Hematopoietic multipotent progenitor cell treated with erythropoietin and hydrocortisone succinate and interleukin-3 and kit ligand, for 15 days (in vitro differentiated cells): ENCODE data around the gene CENPK.
A peak's percentile ranks its signal among the peaks of the same experiment; 100 is the strongest.
"Not testable (repeated sequence)": the region's sequence is repeated elsewhere in the genome, so short reads cannot be mapped to it uniquely, and the experiment has no call there.

Experiments
- DNase-seq: peaks from one replicate; pipeline ENCODE4 v3.0.0-alpha.2; 2015; ENCODE audit warnings: low spot score

The CENPK gene

DNA sequence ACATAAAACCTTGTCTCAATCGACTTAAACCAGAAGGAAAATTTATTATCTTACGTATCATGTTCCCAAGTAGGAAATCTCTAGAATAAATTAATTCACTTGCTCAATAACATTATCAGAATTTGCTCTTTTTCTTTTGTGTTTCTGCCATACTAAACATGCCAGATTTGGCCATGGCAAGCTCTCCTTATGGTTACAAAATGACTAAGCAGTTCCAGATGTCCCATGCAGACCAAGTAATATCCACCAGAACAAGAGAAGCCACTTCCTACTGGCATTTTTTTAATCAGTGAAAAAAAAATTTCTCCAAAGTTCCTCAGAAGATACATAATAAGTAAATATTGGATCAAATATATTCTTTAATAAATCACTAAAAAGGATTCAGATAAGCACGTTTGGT, 56.0 kb downstream of the CENPK start:
- no peak for DNase-seq

GRCh38 chr5:65489119-65489518, 73.8 kb downstream of the CENPK start:
- no peak for DNase-seq

DNA sequence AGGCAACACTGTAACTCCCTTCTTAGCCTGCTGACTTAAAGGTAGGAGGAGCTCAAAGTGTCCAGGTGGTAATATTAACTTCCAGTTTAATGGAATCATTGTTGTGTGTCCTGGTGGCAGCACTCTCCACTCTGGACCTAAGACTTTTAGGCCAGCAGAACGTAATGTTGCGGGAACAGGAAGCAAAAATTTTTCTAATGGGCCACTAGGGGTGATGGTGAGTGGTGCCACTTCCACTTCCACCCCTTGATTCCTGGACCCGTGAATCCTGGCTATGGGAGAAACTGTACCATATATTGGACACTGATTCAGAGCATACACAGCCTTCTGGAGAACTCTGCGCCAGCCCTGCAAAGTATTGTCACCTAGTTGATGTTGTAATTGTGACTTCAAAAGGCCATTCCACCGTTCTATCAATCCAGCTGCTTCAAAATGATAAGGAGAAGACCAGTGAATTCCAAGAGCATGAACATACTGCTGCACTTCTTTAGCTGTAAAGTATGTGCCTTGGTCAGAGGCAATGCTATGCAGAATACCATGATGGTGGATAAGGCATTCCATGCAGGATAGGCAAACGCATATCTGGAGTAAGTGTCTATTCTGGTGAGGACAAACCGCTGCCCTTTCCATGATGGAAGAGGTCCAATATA, 74.8 kb downstream of the CENPK start:
- not testable (repeated sequence) for DNase-seq

- not testable (repeated sequence) for DNase-seq
Measured at GRCh38 chr5:65486803-65487202, 76.2 kb downstream of the CENPK start.

DNA sequence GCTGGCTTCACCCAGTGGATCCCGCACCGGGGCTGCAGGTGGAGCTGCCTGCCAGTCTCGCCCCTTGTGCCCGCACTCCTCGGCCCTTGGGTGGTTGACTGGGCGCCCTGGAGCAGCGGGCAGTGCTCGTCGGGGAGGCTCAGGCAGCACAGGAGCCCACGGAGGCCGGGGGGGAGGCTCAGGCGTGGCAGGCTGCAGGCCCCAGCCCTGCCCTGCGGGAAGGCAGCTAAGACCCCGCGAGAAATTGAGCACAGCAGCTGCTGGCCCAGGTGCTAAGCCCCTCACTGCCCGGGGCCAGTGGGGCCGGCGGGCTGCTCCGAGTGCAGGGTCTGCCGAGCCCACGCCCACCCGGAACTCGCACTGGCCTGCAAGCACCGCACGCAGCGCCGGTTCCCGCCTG, 77.6 kb downstream of the CENPK start:
- DNase-seq, result no peak

DNA sequence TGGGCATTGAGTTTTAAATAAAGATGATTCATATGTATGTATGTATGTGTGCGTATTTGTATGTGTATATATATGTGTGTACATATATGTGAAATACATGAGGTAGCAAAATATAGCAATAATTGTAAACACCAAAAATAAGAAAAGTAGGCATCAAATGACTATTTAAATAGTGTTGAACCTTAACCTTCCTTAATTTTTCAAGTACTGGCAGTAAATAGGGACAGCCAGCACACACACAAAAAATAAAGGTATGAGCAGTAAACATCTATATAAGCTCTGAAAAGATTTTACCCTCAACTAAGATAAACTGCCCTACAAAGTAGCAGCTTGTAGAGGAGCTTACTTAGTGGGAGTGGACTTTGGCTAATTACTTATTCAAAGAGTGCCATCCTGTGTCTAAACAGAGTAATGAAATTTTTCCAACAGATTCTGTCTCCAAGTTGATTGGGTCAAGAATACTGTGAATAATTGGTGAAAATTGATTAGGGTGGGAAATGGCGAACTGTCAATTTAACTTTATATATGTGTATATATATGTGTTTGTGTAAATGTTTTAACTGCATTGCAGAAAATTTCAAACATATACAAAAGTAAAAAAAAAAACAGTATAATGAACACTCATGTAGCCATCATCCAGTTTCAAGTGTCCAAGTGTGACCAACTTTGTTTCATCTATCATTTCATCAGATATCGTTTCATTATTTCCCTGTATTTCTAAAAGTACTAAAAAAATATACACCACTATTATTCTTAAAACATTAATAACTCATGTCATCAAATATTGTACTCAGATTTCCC, 79.2 kb downstream of the CENPK start:
- peak; percentile 78 for DNase-seq

- DNase-seq, result peak; percentile 53
Measured at GRCh38 chr5:65482736-65483545, 80.0 kb downstream of the CENPK start.

GRCh38 chr5:65482296-65482735, 80.7 kb downstream of the CENPK start:
- peak; percentile 33 for DNase-seq

DNA sequence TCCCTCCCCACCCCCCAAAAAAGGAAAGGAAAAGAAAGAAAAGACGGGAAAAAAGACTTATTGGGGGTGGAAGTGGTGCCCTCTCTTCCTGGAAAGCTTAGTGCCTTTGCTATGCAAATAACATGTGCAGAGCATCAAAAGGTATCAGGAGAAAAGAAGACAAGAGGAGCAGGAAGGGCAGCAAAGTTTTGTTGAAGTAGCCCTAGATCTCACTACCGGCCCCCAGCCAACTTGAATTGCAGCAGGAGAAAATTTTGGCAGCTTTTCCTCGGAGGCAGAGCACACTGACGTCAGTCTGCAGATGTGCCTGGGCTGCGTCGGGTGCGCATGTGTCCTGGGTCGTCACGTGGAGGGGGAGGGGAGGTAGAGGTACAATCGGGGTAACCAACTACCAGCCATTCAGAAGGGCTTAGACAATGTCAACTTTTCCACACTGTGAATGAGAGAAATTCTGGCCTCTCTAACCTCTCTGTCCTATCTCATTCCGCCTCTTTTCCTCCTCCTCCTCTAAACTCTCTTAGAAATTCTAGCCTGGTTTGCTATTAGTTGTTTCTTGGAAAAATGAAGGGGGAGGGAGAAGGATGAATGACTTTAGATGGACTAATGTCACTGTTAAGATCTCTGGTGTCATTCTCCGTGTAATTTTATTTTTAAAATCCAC, 81.2 kb downstream of the CENPK start, which contains the start of gene ADAMTS6:
TSS of gene ADAMTS6 (minus strand) at position 286 of the 661 bp plus-strand sequence. CDS start 8,247 bp downstream, outside the sequence.
- peak; percentile 83 for DNase-seq

DNA sequence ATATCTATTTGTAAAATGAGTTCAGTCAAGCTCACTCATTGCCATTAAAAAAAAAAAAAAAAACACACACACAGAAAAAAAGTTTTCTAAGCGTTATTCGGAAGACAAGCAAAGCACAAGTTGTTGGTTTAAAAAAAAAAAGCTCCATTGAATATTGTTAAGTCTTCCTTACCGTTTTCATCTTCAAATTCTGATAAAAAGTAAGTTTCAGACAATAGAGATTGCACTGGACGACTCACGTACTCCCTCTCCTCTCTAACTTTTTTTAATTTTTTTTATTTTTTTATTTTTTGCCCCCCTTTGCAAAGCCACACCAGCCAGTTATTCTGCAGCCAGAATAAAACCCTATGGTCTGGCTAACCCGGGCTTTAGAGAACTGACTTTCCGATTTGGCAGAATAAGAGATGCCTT, 81.8 kb downstream of the CENPK start:
- no peak for DNase-seq

- DNase-seq, result peak; percentile 72
Measured at GRCh38 chr5:65480306-65480865, 82.6 kb downstream of the CENPK start.

DNA sequence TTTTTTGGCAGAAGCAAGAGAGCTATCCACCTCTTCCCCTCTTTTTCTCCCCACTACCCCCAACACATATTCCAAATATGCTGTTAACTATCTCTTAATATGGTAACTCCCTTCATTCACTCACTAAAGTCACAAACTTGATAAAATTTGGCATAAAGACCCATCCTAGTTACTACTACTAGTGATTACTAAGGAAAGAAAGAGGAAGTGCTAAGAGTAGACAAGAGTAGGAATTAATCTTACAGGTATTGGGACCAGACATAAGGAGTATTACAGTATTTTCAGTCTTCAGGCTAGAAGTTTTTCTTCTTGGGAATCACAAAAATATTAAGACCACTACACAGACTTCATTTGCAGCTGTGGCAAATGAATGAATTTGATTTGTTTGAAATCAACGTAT, 83.4 kb downstream of the CENPK start:
- no peak for DNase-seq

- no peak for DNase-seq
Measured at GRCh38 chr5:65478336-65478735, 84.6 kb downstream of the CENPK start.

GRCh38 chr5:65475895-65476294, 87.1 kb downstream of the CENPK start:
- no peak for DNase-seq

GRCh38 chr5:65475336-65475735, 87.6 kb downstream of the CENPK start:
- no peak for DNase-seq

GRCh38 chr5:65474130-65474711, 88.7 kb downstream of the CENPK start:
- no peak for DNase-seq

DNA sequence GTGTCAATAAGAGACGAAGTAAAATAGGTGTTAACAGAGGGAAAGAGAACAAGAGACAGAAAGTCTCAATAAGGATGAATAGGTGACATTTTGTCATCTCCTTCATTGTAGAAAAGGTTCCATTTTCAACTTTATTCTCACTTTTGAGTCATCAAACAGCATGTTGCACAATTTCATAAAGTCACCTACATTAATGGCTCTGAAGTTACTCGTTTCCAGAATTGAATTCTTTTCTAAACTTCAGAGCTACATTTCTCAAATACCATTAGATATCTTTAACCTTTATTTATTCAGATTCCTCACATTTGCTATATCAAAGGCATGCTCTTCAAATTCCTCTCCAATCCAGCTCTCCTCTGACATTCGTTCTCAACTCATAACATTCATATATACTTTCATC, 94.3 kb downstream of the CENPK start:
- no peak for DNase-seq
